NOMO-1 (cell line): Measurements from ENCODE around the gene CDH22.

Experiments
- DNase-seq, 2 experiments: peaks; one replicate each; lab custom pipeline; 2025; ENCODE audit not compliant: unreplicated experiment in 2 of 2; lab: John Stamatoyannopoulos, UW

The CDH22 gene

GRCh38 chr20:46303176-46303956 lies 4.9 kb downstream of the CDH22 start:
- no peak for DNase-seq

GRCh38 chr20:46302106-46302505 lies 6.2 kb downstream of the CDH22 start:
- DNase-seq: no peak

GRCh38 chr20:46300281-46300680 lies 8.0 kb downstream of the CDH22 start:
- no peak for DNase-seq

- no peak for DNase-seq
These were observed 9.2 kb downstream of the CDH22 start for GRCh38 chr20:46299078-46299477.

- DNase-seq: no peak
These were observed 9.9 kb downstream of the CDH22 start for GRCh38 chr20:46298374-46298773.

GRCh38 chr20:46296526-46297250 lies 11.6 kb downstream of the CDH22 start:
- no peak for DNase-seq

DNA sequence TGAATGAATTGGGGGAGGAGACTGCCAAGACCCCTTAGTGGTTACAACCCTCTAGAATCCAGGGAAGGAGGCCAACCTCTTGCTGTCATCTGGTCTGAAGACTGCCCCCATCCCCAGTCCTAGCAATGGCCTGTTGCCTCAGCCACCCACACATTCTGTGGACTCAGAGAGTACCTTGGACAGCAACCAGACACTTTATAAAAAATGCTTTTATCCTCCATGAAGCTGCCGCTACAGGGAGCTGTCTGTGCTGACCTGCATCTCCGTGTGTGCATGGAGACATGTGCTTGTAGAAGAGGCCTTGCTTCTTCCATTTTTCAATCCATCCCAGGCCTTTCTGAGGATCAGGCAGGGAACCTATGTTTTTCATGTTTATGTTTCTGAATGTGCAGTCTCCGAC lies 15.2 kb downstream of the CDH22 start:
- DNase-seq: peak in 1 of 2 experiments; percentile 28

GRCh38 chr20:46291401-46291800 lies 16.9 kb downstream of the CDH22 start:
- DNase-seq: no peak

- DNase-seq: no peak
These were observed 18.9 kb downstream of the CDH22 start for GRCh38 chr20:46289432-46289831.

DNA sequence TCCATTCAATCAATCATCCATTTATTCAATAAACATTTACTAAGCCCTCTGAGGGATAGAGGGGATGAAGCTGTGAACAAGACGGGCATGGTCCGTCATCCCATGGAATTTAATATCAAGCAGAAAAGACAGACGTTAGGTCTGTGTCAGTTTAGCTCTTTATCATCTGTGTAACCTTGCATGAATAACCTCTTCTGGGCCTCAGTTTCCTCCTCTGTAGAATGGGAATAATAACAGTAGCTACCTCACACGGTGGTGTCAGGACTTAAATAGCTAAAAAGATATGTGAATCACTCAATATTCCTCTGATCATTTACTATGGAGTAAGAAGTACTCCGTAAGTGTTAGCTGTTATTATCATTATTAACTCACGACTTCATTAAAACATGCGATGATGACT lies 21.3 kb downstream of the CDH22 start:
- DNase-seq: no peak

DNA sequence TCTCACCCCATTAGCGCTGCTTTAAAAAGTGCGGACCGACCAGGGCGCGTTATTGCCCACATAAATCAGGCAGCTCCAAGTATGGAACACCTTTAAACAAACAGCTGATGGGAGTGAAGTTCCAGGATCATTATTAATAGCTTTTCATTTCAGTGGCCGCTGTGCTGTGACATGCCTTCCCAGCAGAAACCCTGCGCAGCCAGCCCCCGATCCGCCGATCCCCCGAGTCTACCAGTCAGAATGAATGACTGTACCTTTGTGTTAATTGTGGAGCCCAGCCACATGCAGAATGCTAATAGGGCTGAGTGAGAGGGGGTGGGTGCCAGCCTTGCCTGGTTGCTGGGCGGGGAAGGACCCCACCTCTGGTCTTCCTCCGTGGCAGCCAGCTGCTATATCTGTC lies 21.9 kb downstream of the CDH22 start:
- DNase-seq: no peak

- DNase-seq: no peak
These were observed 22.6 kb downstream of the CDH22 start for GRCh38 chr20:46285740-46286139.

DNA sequence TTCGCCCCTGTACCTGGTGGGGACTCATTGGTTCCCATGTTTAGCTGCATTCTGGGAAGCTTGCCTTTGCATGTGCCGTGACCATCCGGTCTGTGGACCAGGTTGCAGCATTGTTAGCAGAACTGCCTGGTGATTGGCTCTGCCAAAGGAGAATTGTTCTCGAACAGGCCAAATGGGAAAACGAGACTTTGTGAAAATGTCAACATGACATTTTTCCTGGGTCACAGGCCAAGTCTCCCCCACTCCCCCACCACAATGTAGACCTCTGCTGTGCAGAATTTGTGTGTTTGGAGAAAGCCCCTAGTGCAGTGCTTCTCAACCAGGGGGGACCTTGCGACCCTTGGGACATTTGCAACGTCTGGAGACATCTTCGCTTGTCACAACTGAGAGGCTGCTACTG lies 23.2 kb downstream of the CDH22 start:
- DNase-seq: no peak

- no peak for DNase-seq
These were observed 24.3 kb downstream of the CDH22 start for GRCh38 chr20:46284040-46284427.

GRCh38 chr20:46283426-46284039 lies 24.8 kb downstream of the CDH22 start:
- no peak for DNase-seq

DNA sequence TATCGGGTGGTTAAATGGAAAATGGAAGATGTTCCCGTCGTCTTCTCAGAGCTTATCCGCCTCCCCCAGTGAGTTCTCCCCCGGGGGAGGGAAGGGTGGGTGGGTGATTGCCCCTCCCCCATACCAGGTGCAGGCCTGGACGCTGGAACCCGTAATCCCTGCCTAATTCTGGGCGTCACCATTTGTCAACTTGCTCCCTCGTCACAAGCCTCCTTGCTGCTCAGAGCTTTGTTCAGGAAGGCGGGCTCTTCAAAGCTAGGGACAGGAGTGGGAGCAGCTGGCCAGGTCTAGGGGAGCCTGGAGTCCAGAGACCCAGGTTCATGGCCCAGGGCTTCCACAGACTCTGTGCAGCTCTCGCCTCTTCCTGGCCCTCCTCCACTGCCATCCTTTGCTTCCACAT lies 25.6 kb downstream of the CDH22 start:
- no peak for DNase-seq

DNA sequence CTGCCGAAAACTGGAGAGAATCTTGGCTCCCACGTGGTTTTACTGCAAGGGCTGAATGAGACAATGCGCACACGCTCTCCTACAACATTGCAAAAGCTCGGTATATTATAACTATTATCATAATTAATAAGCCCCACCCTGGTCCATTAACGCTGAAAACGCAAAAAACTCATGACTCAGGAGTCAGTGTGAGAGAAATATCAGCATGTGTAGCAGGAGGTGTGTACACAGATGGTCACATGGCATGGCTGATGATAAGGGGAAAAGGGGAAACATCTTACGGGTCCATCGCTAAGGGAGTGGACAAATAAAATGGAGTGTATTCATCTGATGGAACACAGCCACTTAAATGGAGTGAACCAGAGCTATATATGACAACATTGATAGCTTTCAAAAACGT lies 29.2 kb downstream of the CDH22 start:
- no peak for DNase-seq

DNA sequence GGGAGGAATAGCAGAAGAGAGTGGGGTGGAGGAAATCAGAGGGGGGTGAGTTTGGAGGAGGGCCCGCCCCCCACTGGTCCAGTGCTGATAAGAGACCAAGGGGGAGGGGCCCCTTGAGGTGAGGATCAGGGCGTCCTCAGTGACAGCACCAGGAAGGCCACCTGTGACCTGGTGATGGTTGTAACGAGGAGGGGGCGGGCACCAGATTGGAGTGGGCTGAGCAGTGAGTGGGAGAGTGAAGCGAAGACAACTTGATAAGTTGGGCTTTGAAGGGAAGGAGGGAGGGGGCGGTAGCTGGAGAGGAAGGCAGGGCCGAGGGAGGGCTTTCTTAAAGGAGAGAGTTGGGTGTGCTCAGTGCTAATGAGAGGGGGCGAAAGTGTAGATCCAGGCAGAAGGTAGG lies 30.7 kb downstream of the CDH22 start:
- DNase-seq: no peak

DNA sequence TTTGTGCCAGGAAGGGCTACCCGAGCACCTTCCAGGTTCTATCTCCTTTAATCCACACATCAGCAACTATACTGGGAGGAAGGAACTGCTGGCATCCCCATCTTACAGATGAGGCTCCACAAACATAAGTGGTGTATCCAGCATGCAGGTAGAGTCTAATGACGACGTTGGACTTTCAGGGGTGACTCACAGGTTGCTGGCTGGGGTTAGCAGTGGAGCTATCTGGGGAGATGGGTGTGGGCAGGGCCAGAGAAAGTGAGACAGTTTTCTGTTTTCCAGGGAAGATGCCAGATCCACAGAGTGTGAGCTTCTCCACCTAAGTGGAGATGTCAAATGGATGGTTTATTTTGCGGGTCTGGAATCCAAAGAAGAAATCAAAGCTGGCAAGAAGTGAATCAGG lies 31.8 kb downstream of the CDH22 start:
- DNase-seq: no peak

- no peak for DNase-seq
These were observed 33.2 kb downstream of the CDH22 start for GRCh38 chr20:46275091-46275490.

GRCh38 chr20:46273717-46274116 lies 34.6 kb downstream of the CDH22 start:
- no peak for DNase-seq
